HEK293 (cell line): ENCODE data around the gene PRPF6.

Source experiments
- CTCF ChIP-seq: fragments of 450-650 bp; formaldehyde crosslinking; IDR thresholded peaks from 2 replicates; pipeline ENCODE4 v1.5.1; 2016; ENCODE audit warnings: missing biosample characterization, missing genetic modification characterization
- GLI4 ChIP-seq: fragments of 450-650 bp; formaldehyde crosslinking; IDR thresholded peaks from 2 replicates; pipeline ENCODE4 v1.5.1; 2016; ENCODE audit warnings: missing biosample characterization, missing genetic modification characterization
- GLIS1 ChIP-seq: fragments of 450-650 bp; formaldehyde crosslinking; IDR thresholded peaks from 2 replicates; pipeline ENCODE4 v1.5.1; 2016; ENCODE audit warnings: missing biosample characterization, missing genetic modification characterization
- HIC1 ChIP-seq: fragments of 450-650 bp; formaldehyde crosslinking; IDR thresholded peaks from 2 replicates; pipeline ENCODE4 v1.5.1; 2016; ENCODE audit warnings: missing biosample characterization, missing genetic modification characterization
- MEIS1 ChIP-seq: sonication (generic); formaldehyde crosslinking; IDR thresholded peaks from 2 replicates; pipeline ENCODE4 v1.8.1; 2022; ENCODE audit warnings: missing genetic modification reagents, mild to moderate bottlenecking, borderline replicate concordance
- MZF1 ChIP-seq: fragments of 450-650 bp; formaldehyde crosslinking; IDR thresholded peaks from 2 replicates; pipeline ENCODE4 v1.5.1; 2017; ENCODE audit warnings: missing biosample characterization, missing genetic modification characterization, borderline replicate concordance
- PATZ1 ChIP-seq: fragments of 450-650 bp; formaldehyde crosslinking; IDR thresholded peaks from 2 replicates; pipeline ENCODE4 v1.5.1; 2016; ENCODE audit warnings: missing biosample characterization, missing genetic modification characterization
- ZBTB10 ChIP-seq: fragments of 450-650 bp; formaldehyde crosslinking; IDR thresholded peaks from 2 replicates; pipeline ENCODE4 v1.5.1; 2016; ENCODE audit warnings: missing biosample characterization, missing genetic modification characterization
- ZBTB7A ChIP-seq: fragments of 450-650 bp; formaldehyde crosslinking; IDR thresholded peaks from 2 replicates; pipeline ENCODE4 v1.5.1; 2016; ENCODE audit warnings: low read depth, missing biosample characterization, missing genetic modification characterization
- ZFP69B ChIP-seq: fragments of 450-650 bp; formaldehyde crosslinking; IDR thresholded peaks from 2 replicates; pipeline ENCODE4 v1.5.1; 2016; ENCODE audit warnings: missing biosample characterization, missing genetic modification characterization
- ZIC2 ChIP-seq: fragments of 450-650 bp; formaldehyde crosslinking; IDR thresholded peaks from 2 replicates; pipeline ENCODE4 v1.5.1; 2016; ENCODE audit warnings: missing biosample characterization, missing genetic modification characterization
- ZNF10 ChIP-seq: fragments of 450-650 bp; formaldehyde crosslinking; IDR thresholded peaks from 2 replicates; pipeline ENCODE4 v1.5.1; 2017; ENCODE audit warnings: missing biosample characterization, missing genetic modification characterization
- ZNF112 ChIP-seq: fragments of 450-650 bp; formaldehyde crosslinking; IDR thresholded peaks from 2 replicates; pipeline ENCODE4 v1.5.0; 2017; ENCODE audit warnings: missing biosample characterization, missing genetic modification characterization
- ZNF114 ChIP-seq: fragments of 450-650 bp; formaldehyde crosslinking; IDR thresholded peaks from 2 replicates; pipeline ENCODE4 v1.5.0; 2017; ENCODE audit warnings: missing biosample characterization, missing genetic modification characterization
- ZNF19 ChIP-seq: fragments of 450-650 bp; formaldehyde crosslinking; IDR thresholded peaks from 2 replicates; pipeline ENCODE4; 2016; ENCODE audit warnings: missing biosample characterization, missing genetic modification characterization, low read depth
- ZNF292 ChIP-seq: fragments of 450-650 bp; formaldehyde crosslinking; IDR thresholded peaks from 2 replicates; pipeline ENCODE4 v1.5.1; 2016; ENCODE audit warnings: low read depth, missing biosample characterization, missing genetic modification characterization, borderline replicate concordance
- ZNF37A ChIP-seq: fragments of 450-650 bp; IDR thresholded peaks from 2 replicates; pipeline ENCODE4 v1.5.1; 2018; ENCODE audit warnings: missing biosample characterization, missing genetic modification characterization
- ZNF394 ChIP-seq: fragments of 450-650 bp; formaldehyde crosslinking; IDR thresholded peaks from 2 replicates; pipeline ENCODE4 v1.5.1; 2016; ENCODE audit warnings: missing biosample characterization, missing genetic modification characterization, mild to moderate bottlenecking, moderate library complexity, borderline replicate concordance
- ZNF48 ChIP-seq: fragments of 450-650 bp; formaldehyde crosslinking; IDR thresholded peaks from 2 replicates; pipeline ENCODE4 v1.5.1; 2016; ENCODE audit warnings: missing biosample characterization, missing genetic modification characterization
- ZNF518A ChIP-seq: fragments of 450-650 bp; formaldehyde crosslinking; conservative IDR thresholded peaks from 2 replicates; pipeline ENCODE4 v1.5.1; 2016; ENCODE audit warnings: low read depth, missing biosample characterization, missing genetic modification characterization
- ZNF548 ChIP-seq: fragments of 450-650 bp; formaldehyde crosslinking; IDR thresholded peaks from 2 replicates; pipeline ENCODE4 v1.5.1; 2016; ENCODE audit warnings: missing biosample characterization, missing genetic modification characterization
- ZNF561 ChIP-seq: fragments of 450-650 bp; IDR thresholded peaks from 2 replicates; pipeline ENCODE4 v1.5.1; 2018; ENCODE audit warnings: missing biosample characterization, missing genetic modification characterization, borderline replicate concordance
- ZNF626 ChIP-seq: fragments of 450-650 bp; sonication (Bioruptor Pico); formaldehyde crosslinking; IDR thresholded peaks from 2 replicates; pipeline ENCODE4 v1.5.1; 2018; ENCODE audit warnings: missing biosample characterization, missing genetic modification characterization, inconsistent platforms
- ZNF76 ChIP-seq: fragments of 450-650 bp; formaldehyde crosslinking; IDR thresholded peaks from 2 replicates; pipeline ENCODE4; 2016; ENCODE audit warnings: low read depth, missing biosample characterization, missing genetic modification characterization, borderline replicate concordance
- ZNF837 ChIP-seq: fragments of 450-650 bp; formaldehyde crosslinking; IDR thresholded peaks from 2 replicates; pipeline ENCODE4 v1.5.1; 2016; ENCODE audit warnings: missing biosample characterization, missing genetic modification characterization

Gene PRPF6

GRCh38 chr20:64057628-64058498 is 76.9 kb downstream of the PRPF6 start (continued):
- TF ChIP-seq ZNF518A (no peak), ZNF548 (no peak), ZNF76 (tag by site-specific recombination) (0 out of 2 replicates have a peak, but pooled peaks have one; percentile 19), MEIS1 (CRISPR knock-in tag) (no peak), ZNF112 (tag by site-specific recombination) (no peak), ZNF561 (tag by site-specific recombination) (peak; percentile 69; the same call in 1 of the 2 replicates), ZNF114 (tag by site-specific recombination) (no peak), CTCF (peak; percentile 93), GLI4 (tag by site-specific recombination) (no peak), ZNF10 (tag by site-specific recombination) (peak; percentile 92), ZNF837 (0 out of 2 replicates have a peak, but pooled peaks have one; percentile 54), ZBTB7A (tag by site-specific recombination) (0 out of 2 replicates have a peak, but pooled peaks have one; percentile 49), ZNF19 (tag by site-specific recombination) (no peak), ZFP69B (0 out of 2 replicates have a peak, but pooled peaks have one; percentile 29), ZNF292 (no peak), MZF1 (no peak), ZNF48 (tag by site-specific recombination) (no peak), ZBTB10 (tag by site-specific recombination) (peak; percentile 71), ZIC2 (tag by site-specific recombination) (peak; percentile 65), HIC1 (tag by site-specific recombination) (0 out of 2 replicates have a peak, but pooled peaks have one; percentile 31), PATZ1 (tag by site-specific recombination) (peak; percentile 86), ZNF626 (tag by site-specific recombination) (no peak), ZNF394 (tag by site-specific recombination) (0 out of 2 replicates have a peak, but pooled peaks have one; percentile 24), GLIS1 (tag by site-specific recombination) (peak; percentile 99), ZNF37A (tag by site-specific recombination) (no peak)
